HG03064 (cell line): ENCODE data around the gene LBH.
"Not testable (repeated sequence)": the region's sequence is repeated elsewhere in the genome, so short reads cannot be mapped to it uniquely, and the experiment has no call there.

Experiments used
- ATAC-seq: cut with Tn5 transposase; IDR thresholded peaks from one replicate; pipeline ENCODE4 v1.9.1; 2021; ENCODE audit warnings: low read depth; ENCODE audit not compliant: unreplicated experiment

The LBH gene

GRCh38 chr2:30254685-30255001, 23.3 kb downstream of the LBH start:
- no peak for ATAC-seq

- no peak for ATAC-seq
These were observed 23.7 kb downstream of the LBH start for GRCh38 chr2:30255026-30255425.

GRCh38 chr2:30255466-30256408, 24.4 kb downstream of the LBH start:
- ATAC-seq, result no peak

GRCh38 chr2:30257266-30258214, 26.2 kb downstream of the LBH start:
- no peak for ATAC-seq

GRCh38 chr2:30259071-30259470, 27.7 kb downstream of the LBH start:
- no peak for ATAC-seq

- ATAC-seq, result no peak
These were observed 28.7 kb downstream of the LBH start for GRCh38 chr2:30259827-30260679.

GRCh38 chr2:30260941-30261340, 29.6 kb downstream of the LBH start:
- ATAC-seq, result no peak

GRCh38 chr2:30261695-30262211, 30.4 kb downstream of the LBH start:
- ATAC-seq, result no peak

GRCh38 chr2:30262716-30263309, 31.5 kb downstream of the LBH start:
- ATAC-seq, result no peak

- ATAC-seq, result no peak
These were observed 32.9 kb downstream of the LBH start for GRCh38 chr2:30264274-30264673.

GRCh38 chr2:30265052-30266015, 34.0 kb downstream of the LBH start:
- ATAC-seq, result no peak

- ATAC-seq, result no peak
These were observed 34.8 kb downstream of the LBH start for GRCh38 chr2:30266051-30266621.

- no peak for ATAC-seq
These were observed 35.4 kb downstream of the LBH start for GRCh38 chr2:30266705-30267104.

GRCh38 chr2:30267161-30267975, 36.0 kb downstream of the LBH start:
- no peak for ATAC-seq

GRCh38 chr2:30268296-30268871, 37.0 kb downstream of the LBH start:
- no peak for ATAC-seq

- not testable (repeated sequence) for ATAC-seq
These were observed 37.9 kb downstream of the LBH start for GRCh38 chr2:30269114-30269770.

- no peak for ATAC-seq
These were observed 38.4 kb downstream of the LBH start for GRCh38 chr2:30269771-30270145.
